Uterus (tissue), 4 donors: ENCODE results near the gene TRPC4AP. TPM values are rescaled to one million over a fixed set of nuclear protein-coding genes. Genes with fewer than 3 reads are reported as not detected.

ENCODE experiments used
- DNase-seq, 2 donors: peaks; one replicate each; pipeline ENCODE4 v3.0.0-alpha.2; 2019 to 2020
- H3K27ac ChIP-seq, 2 donors: fragments of 200-600 bp; sonication (generic); 1 replicate in 1 of 2; 2 replicates in 1 of 2; pipeline ENCODE4 v1.5.1; 2016 to 2018
- H3K27me3 ChIP-seq, 2 donors: fragments of 200-600 bp; sonication (generic); one replicate each; pipeline ENCODE4 v1.5.1; 2018 to 2019; ENCODE audit warnings: control low read depth in 1 of 2
- H3K36me3 ChIP-seq, 2 donors: fragments of 200-600 bp; sonication (generic); one replicate each; pipeline ENCODE4 v1.5.1; 2019; ENCODE audit warnings: control low read depth in 1 of 2
- H3K4me1 ChIP-seq, 2 donors: fragments of 200-600 bp; sonication (generic); one replicate each; pipeline ENCODE4 v1.5.1; 2018 to 2019; ENCODE audit warnings: control low read depth in 1 of 2
- H3K4me3 ChIP-seq, 2 donors: fragments of 200-600 bp; sonication (generic); 1 replicate in 1 of 2; 2 replicates in 1 of 2; pipeline ENCODE4 v1.5.1; 2018 to 2019; ENCODE audit warnings: mild to moderate bottlenecking in 1 of 2
- H3K9me3 ChIP-seq, 2 donors: fragments of 200-600 bp; sonication (generic); one replicate each; pipeline ENCODE4 v1.5.1; 2019; ENCODE audit warnings: control low read depth in 1 of 2
- POLR2A ChIP-seq, 2 donors: fragments of 450-650 bp; IDR thresholded peaks; one replicate each; pipeline ENCODE4 v1.6.1; 2016; ENCODE audit warnings: antibody characterized with exemption in 2 of 2, mild to moderate bottlenecking in 1 of 2, moderate library complexity in 1 of 2
- intact Hi-C: fragments of 100-400 bp; cut with DNase I; formaldehyde crosslinking; loops from one replicate; pipeline ENCODE4 v1.15.1; 2023; ENCODE audit warnings: low total_unique reads
- total RNA-seq, 4 donors: library from RNA; depleted of rRNA in 3 of 4; stranded (reverse); fragments of >200 nt in 3 of 4; gene quantifications; one replicate each; pipeline versions ENCODE4 v1.1.0 to v1.2.4, GENCODE V29; 2014 to 2023
- TF ChIP-seq, protein P1 (sequence below), 4 experiments: fragments of 200-600 bp in 2 of 4; fragments of 450-650 bp in 2 of 4; sonication (generic) in 2 of 4; IDR thresholded peaks; one replicate each; pipeline ENCODE4 v1.5.1; 2016 to 2019; ENCODE audit warnings: antibody characterized with exemption in 4 of 4, mild to moderate bottlenecking in 2 of 4, moderate library complexity in 1 of 4
- donor health status: DM: yes; HTN: yes; CAD: no.

Gene TRPC4AP
- total RNA-seq, 4 donors from 2014 or later: 20.0 to 77.5 (median 49.6) TPM

DNA sequence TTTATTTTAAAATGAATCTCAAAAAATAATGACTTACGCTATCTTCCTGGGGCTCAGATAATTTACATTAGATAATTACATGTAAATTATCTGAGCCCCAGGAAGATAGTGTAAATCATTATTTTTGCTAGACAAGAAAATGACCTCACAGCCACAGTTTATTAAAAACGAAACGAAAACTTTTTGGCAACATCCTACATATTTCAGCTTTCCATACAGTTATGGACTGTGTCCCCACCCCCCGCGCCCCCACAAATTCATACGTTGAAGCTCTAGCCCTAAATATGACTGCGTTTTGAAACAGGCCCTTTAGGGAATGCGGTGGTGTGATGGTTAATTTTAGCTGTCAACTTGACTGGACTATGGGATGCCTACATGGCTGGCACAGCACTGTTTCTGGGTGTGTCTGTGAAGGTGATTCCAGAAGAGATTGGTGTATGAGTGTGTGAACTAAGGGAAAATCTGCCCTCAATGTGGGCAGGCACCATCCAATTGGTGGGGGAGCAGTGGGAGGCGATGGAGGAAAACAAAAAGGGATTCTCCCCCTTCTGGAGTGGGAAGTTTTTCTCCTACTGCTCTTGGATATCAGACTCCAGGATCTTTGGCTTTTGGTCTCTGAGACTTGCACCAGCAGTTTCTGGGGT, 52.6 kb downstream of the TRPC4AP start:
- Histone ChIP-seq H3K27ac (no peak overlapping the region), H3K4me3 (no peak overlapping the region), H3K9me3 (no peaks in the 10 kb centered on the region), H3K27me3 (no peaks in the 10 kb centered on the region), H3K36me3 (no peaks in the 10 kb centered on the region), H3K4me1 (no peaks in the 10 kb centered on the region)
- DNase-seq: no peak
- intact Hi-C loops: no loop called here
- no peak for TF ChIP-seq POLR2A (IDR thresholded peaks at IDR 0.05)
- TF ChIP-seq, protein P1, sequence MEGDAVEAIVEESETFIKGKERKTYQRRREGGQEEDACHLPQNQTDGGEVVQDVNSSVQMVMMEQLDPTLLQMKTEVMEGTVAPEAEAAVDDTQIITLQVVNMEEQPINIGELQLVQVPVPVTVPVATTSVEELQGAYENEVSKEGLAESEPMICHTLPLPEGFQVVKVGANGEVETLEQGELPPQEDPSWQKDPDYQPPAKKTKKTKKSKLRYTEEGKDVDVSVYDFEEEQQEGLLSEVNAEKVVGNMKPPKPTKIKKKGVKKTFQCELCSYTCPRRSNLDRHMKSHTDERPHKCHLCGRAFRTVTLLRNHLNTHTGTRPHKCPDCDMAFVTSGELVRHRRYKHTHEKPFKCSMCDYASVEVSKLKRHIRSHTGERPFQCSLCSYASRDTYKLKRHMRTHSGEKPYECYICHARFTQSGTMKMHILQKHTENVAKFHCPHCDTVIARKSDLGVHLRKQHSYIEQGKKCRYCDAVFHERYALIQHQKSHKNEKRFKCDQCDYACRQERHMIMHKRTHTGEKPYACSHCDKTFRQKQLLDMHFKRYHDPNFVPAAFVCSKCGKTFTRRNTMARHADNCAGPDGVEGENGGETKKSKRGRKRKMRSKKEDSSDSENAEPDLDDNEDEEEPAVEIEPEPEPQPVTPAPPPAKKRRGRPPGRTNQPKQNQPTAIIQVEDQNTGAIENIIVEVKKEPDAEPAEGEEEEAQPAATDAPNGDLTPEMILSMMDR (IDR thresholded peaks at IDR 0.05): no peak

DNA sequence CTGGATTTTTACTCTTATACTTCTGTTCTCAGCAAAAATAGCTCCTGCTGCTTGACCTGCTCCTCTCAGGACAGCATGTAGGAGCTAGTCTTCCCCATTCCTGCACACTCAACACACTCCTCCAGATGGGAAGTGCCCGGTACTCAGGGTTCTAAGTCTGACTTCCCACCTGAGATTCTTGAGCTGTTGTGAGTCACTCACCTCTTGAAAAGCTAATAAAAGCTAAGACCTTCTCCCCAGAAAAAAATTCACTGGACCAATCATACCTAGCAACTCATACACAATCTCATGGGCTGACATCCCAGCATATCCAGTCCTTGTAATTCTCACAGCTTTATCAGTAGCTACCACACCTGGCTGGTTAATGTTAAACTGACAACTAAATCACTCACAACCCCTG, 53.5 kb downstream of the TRPC4AP start:
- intact Hi-C loops: no loop called here
- DNase-seq: no peak
- Histone ChIP-seq H3K27ac (no peak overlapping the region), H3K9me3 (no peaks in the 10 kb centered on the region), H3K4me3 (no peak overlapping the region), H3K36me3 (no peaks in the 10 kb centered on the region), H3K27me3 (no peaks in the 10 kb centered on the region), H3K4me1 (no peaks in the 10 kb centered on the region)
- no peak for TF ChIP-seq POLR2A (IDR thresholded peaks at IDR 0.05)
- TF ChIP-seq, protein P1 (IDR thresholded peaks at IDR 0.05): no peak

DNA sequence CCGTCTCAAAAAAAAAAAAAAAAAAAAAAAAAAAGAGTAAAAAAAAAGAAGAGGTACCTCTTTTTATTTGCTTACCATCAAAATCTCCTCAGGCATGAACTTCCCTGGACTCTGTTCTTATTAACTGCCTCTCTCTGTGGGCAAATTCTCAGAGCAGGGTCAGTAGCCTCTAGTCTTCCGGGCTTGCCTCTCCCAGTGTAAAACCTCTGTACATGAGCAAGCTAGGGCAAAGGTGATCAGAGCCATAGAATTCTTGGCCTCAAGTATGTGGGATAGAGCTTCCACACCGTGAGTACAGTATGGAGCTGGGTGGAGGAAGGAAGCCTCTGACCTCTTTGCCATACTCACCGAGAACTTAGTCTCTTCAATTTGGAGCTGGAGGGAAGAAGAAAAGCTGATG, 58.5 kb downstream of the TRPC4AP start:
- no peak for DNase-seq
- intact Hi-C loops: no loop called here
- Histone ChIP-seq H3K4me3 (no peak overlapping the region), H3K27me3 (no peaks in the 10 kb centered on the region), H3K9me3 (no peaks in the 10 kb centered on the region), H3K4me1 (no peaks in the 10 kb centered on the region), H3K36me3 (no peaks in the 10 kb centered on the region), H3K27ac (no peak overlapping the region)
- TF ChIP-seq POLR2A (IDR thresholded peaks at IDR 0.05): no peak
- TF ChIP-seq, protein P1 (IDR thresholded peaks at IDR 0.05): no peak

DNA sequence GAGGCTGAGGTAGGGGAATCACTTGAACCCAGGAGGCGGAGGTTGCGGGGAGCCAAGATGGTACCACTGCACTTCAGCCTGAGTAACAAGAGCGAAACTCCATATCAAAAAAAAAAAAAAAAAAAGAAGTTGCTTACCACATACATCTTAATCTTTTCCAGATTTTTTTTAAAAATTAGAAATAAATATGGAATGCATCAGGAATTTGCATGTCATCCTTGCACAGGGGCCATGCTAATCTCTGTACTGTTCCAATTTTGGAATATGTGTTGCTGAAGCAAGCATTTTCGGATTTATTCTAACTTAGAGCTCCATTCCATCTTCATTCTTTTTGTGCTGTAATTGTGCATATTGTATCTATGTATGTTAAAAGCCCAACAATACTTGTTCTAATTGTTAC, 62.5 kb downstream of the TRPC4AP start:
- Histone ChIP-seq H3K4me3 (no peak overlapping the region), H3K4me1 (no peaks in the 10 kb centered on the region), H3K36me3 (no peaks in the 10 kb centered on the region), H3K27me3 (no peaks in the 10 kb centered on the region), H3K9me3 (no peaks in the 10 kb centered on the region), H3K27ac (no peak overlapping the region)
- no peak for DNase-seq
- intact Hi-C loops: no loop called here
- TF ChIP-seq, protein P1 (IDR thresholded peaks at IDR 0.05): no peak
- no peak for TF ChIP-seq POLR2A (IDR thresholded peaks at IDR 0.05)

DNA sequence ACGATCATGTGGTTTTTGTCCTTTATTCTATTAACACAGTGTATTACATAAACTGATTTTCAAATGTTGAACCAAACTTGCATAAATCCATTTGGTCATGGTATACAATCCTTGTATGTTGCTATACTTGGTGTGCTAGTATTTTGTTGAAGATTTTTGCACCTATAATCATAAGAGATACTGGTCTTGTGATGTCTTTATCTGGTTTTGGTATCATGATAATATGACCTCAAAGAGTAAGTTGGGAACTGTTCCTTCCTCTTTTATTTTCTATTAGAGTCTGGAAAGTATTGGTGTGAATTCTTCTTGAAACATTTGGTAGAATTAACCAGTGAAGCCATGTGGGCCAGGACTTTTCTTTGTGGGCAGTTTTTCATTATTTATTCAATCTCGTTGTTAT, 65.3 kb downstream of the TRPC4AP start:
- no peaks in the 10 kb centered on the region for H3K9me3 ChIP-seq
- no peaks in the 10 kb centered on the region for H3K27me3 ChIP-seq
- H3K4me1 ChIP-seq: no peaks in the 10 kb centered on the region
- no peak overlapping the region for H3K27ac ChIP-seq
- H3K4me3 ChIP-seq: no peak overlapping the region
- intact Hi-C loops: no loop called here
- no peaks in the 10 kb centered on the region for H3K36me3 ChIP-seq
- TF ChIP-seq, protein P1 (IDR thresholded peaks at IDR 0.05): no peak
- TF ChIP-seq POLR2A (IDR thresholded peaks at IDR 0.05): no peak
- no peak for DNase-seq
